ENCODE results near the gene RABL2A.

DNA sequence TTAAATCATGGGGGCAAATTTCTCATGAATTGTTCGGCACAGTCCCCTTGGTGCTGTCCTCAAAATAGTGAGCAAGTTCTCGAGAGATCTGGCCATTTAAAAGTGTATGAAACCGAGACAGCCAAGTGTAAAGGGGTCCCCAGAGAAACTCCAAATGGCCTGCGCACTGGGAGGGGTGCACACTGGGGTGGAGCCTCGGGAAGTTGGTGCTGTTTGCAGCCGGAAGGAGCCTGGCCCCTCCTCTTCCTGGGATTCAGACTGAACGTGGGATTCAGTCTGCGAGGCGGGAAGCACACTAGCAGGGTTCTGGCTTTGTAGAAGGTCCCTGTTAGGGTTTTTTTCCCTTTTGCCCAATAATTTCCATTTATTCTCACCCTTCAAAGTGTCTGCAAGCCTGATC lies 48.8 kb downstream of the RABL2A start:
- TF ChIP-seq, protein P1, sequence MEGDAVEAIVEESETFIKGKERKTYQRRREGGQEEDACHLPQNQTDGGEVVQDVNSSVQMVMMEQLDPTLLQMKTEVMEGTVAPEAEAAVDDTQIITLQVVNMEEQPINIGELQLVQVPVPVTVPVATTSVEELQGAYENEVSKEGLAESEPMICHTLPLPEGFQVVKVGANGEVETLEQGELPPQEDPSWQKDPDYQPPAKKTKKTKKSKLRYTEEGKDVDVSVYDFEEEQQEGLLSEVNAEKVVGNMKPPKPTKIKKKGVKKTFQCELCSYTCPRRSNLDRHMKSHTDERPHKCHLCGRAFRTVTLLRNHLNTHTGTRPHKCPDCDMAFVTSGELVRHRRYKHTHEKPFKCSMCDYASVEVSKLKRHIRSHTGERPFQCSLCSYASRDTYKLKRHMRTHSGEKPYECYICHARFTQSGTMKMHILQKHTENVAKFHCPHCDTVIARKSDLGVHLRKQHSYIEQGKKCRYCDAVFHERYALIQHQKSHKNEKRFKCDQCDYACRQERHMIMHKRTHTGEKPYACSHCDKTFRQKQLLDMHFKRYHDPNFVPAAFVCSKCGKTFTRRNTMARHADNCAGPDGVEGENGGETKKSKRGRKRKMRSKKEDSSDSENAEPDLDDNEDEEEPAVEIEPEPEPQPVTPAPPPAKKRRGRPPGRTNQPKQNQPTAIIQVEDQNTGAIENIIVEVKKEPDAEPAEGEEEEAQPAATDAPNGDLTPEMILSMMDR (conservative IDR thresholded peaks at IDR 0.05; ENCODE audit: low read depth, low read length) = no peak
- TF ChIP-seq EZH2 (IDR thresholded peaks at IDR 0.05; ENCODE audit: low read length, unreplicated experiment) (no peak), EZH2phosphoT487 (IDR thresholded peaks at IDR 0.05; ENCODE audit: borderline replicate concordance, low read length) (no peak)

Measured in PC-3 (cell line).